ENCODE measurements around the gene PLA2G7.
"Not testable (repeated sequence)": the region's sequence is repeated elsewhere in the genome, so short reads cannot be mapped to it uniquely, and the experiment has no call there.

Gene PLA2G7

DNA sequence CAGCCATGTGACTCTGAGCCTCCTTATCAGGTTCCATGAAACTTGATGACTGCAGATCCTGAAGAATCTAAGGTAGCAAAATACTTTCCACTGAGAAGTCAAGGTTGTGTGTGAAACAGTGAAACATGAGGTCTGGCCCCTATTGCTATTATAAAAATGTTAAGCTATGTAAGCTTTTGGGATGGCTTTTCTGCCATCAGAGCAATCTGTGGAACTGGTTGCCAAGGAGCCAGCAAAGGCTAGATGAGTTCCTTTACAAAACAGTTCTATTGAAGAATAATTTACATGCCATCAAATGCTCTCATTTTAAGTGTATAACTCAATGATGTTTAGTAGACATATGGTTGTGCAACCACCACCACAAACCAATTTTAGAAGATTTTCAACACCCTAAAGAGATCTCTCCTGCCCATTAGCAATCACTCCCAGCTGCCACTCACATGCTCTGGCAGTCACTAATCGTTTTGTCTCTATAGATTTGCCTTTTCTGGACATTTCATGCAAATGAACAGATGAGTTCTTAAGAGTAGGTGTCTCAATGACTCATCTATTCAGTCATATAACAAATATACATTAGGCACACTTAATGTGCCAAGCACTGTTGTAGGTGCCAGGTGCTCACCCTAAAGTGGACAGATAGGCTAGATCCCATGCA lies 38.2 kb upstream of the PLA2G7 start:
- DNase-seq (ENCODE audit: low read depth): no peak
- TF ChIP-seq, protein P1, sequence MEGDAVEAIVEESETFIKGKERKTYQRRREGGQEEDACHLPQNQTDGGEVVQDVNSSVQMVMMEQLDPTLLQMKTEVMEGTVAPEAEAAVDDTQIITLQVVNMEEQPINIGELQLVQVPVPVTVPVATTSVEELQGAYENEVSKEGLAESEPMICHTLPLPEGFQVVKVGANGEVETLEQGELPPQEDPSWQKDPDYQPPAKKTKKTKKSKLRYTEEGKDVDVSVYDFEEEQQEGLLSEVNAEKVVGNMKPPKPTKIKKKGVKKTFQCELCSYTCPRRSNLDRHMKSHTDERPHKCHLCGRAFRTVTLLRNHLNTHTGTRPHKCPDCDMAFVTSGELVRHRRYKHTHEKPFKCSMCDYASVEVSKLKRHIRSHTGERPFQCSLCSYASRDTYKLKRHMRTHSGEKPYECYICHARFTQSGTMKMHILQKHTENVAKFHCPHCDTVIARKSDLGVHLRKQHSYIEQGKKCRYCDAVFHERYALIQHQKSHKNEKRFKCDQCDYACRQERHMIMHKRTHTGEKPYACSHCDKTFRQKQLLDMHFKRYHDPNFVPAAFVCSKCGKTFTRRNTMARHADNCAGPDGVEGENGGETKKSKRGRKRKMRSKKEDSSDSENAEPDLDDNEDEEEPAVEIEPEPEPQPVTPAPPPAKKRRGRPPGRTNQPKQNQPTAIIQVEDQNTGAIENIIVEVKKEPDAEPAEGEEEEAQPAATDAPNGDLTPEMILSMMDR (IDR thresholded peaks at IDR 0.05; ENCODE audit: low read depth, low read length, missing control alignments): no peak
- no peak overlapping the region for H3K4me3 ChIP-seq (ENCODE audit: low read depth, low read length)

DNA sequence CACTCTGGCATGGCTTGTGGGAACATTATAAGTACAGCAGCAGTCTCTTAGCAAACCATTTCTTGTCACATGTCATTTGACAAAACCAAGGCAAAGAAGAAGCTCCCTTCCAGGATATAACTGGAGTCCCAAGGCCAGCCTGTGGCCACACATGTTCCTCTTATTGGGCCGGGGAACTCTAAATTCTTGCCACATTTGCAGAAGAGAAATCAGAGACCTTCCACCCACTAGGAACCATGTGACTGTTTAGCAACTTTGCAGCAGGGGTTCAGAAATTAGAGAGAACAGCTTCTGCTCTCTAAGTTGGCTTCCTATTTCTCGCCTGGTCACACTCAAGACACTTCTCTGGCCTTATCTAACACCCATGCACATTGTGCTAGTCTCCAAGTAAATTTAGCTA lies 37.6 kb upstream of the PLA2G7 start:
- DNase-seq (ENCODE audit: low read depth): no peak
- TF ChIP-seq, protein P1 (IDR thresholded peaks at IDR 0.05; ENCODE audit: low read depth, low read length, missing control alignments): no peak
- H3K4me3 ChIP-seq (ENCODE audit: low read depth, low read length): no peak overlapping the region

DNA sequence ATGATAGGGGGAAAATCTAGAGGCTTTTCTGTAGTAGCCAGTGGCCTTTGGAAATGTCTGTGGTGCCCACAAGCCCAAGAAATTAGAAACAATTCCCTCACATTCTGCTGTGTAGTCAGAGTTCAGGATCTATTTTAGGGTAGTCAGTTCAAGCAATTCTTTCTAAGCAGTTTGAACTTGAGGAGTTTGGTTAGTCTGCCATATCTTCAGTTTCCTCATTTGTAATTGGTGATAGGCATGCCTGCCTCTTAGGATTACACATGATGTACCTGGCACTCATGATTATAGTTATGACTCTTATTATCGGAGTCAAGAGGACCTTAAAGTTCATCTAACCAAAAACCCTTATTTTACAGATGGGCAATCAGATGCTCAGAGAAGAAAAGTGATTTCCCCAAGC lies 36.8 kb upstream of the PLA2G7 start:
- TF ChIP-seq, protein P1 (IDR thresholded peaks at IDR 0.05; ENCODE audit: low read depth, low read length, missing control alignments): no peak
- DNase-seq (ENCODE audit: low read depth): no peak
- no peak overlapping the region for H3K4me3 ChIP-seq (ENCODE audit: low read depth, low read length)

DNA sequence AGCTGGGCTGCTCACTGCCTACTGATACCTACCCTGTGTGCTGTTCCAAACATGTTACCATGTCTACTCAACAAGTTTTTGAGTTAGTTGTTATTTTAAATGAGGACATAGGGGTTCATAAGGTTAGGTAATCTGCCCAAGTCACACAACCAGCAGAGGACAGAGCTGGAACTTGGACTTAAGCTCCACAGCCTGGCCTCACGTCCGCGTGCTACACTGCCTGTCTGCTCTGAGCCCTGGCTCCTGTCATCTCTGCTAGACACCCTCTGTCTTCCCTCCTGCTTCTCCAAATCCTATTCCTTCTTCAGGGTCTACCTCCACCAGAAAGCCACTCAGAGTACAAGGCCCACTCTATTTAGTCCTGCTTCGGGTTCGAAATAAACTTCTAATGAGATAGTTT lies 29.8 kb upstream of the PLA2G7 start:
- TF ChIP-seq, protein P1 (IDR thresholded peaks at IDR 0.05; ENCODE audit: low read depth, low read length, missing control alignments): no peak
- H3K4me3 ChIP-seq (ENCODE audit: low read depth, low read length): no peak overlapping the region
- no peak for DNase-seq (ENCODE audit: low read depth)

DNA sequence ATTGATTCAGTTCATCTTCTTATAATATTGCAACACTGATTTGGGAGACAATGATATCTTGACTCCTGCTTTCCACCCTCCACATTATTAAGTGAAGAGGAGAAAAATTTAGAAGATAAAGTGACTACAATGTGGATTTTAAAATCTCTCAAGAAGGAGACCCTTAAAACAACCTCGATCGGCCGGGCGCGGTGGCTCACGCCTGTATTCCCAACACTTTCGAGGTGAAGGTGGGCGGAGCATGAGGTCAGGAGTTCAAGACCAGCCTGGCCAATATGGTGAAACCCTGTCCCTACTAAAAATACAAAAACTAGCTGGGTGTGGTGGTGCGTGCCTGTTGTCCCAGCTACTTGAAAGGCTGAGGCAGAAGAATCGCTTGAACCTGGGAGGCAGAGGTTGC lies 29.1 kb upstream of the PLA2G7 start:
- DNase-seq (ENCODE audit: low read depth): not testable (repeated sequence)

DNA sequence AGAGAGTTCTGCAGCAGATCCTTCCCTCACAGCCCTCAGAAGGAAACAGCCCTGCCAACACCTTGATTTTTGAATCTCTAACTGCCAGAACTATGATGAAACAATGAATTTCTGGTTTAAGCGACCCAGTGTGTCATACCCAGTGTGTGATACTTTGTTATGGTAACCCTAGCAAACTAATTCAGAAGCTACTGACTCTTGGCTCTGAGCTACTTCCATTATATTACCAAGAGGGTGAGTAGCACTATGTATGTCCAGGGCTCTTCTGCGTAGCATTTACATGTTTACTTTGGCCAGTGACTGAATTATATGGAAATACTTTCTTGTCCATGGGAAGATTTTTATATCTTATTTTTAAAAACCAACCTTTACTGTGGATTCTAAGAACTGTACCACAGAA lies 28.3 kb upstream of the PLA2G7 start:
- TF ChIP-seq, protein P1 (IDR thresholded peaks at IDR 0.05; ENCODE audit: low read depth, low read length, missing control alignments): no peak
- DNase-seq (ENCODE audit: low read depth): no peak
- no peak overlapping the region for H3K4me3 ChIP-seq (ENCODE audit: low read depth, low read length)

More for the DNA sequence above, 29.1 kb upstream of the PLA2G7 start:
- not testable (repeated sequence) for H3K4me3 ChIP-seq (ENCODE audit: low read depth, low read length)

DNA sequence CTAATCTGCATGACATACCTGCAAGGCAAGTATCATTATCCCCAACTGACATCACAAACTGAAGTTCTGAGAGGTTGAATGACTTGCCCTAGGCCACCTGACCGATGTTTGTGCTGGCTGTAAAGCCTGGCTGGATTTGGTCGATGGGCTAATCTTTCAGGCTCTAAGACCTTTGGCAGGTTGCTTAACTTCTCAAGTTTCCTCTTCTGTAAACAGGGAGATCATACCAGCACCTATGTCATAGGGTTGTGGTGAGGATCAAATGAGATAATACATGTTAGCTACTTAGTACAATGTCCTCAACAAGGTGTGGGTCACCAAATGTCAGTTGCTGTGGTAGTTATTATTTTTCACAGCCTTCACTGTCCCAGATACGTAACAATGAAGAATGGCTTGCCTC lies 25.8 kb upstream of the PLA2G7 start:
- no peak for DNase-seq (ENCODE audit: low read depth)
- TF ChIP-seq, protein P1 (IDR thresholded peaks at IDR 0.05; ENCODE audit: low read depth, low read length, missing control alignments): no peak
- H3K4me3 ChIP-seq (ENCODE audit: low read depth, low read length): no peak overlapping the region

Measured in GM12864 (cell line).